ENCODE measurements around the gene FLT4. TPM values are rescaled to one million over a fixed set of nuclear protein-coding genes. Genes with fewer than 3 reads are reported as not detected.

Gene FLT4
- polyA plus RNA-seq, 1 donor from 2014 or later, result 0.04 TPM

- Histone ChIP-seq H3K9me3 (ENCODE audit: low read length) (no peaks in the 10 kb centered on the region), H3K36me3 (ENCODE audit: insufficient read depth, low read length) (no peaks in the 10 kb centered on the region), H2AFZ (ENCODE audit: low read depth, low read length) (no peak overlapping the region), H3K27ac (ENCODE audit: low read length) (no peak overlapping the region), H4K20me1 (ENCODE audit: insufficient read depth) (no peaks in the 10 kb centered on the region), H3K79me2 (replicated peaks; ENCODE audit: insufficient read depth, low read length) (no peaks in the 10 kb centered on the region), H3K27me3 (ENCODE audit: insufficient read depth, low read depth, low read length) (no peaks in the 10 kb centered on the region), H3K4me3 (ENCODE audit: low read length) (no peak overlapping the region), H3K4me2 (ENCODE audit: low read length) (no peak overlapping the region), H3K9ac (ENCODE audit: low read length) (no peak overlapping the region), H3K9me2 (ENCODE audit: insufficient read depth, low read length) (no peaks in the 10 kb centered on the region), H3F3A (ENCODE audit: insufficient read depth, low read length, poor library complexity, severe bottlenecking) (no peaks in the 10 kb centered on the region)
- TF ChIP-seq, protein P1, sequence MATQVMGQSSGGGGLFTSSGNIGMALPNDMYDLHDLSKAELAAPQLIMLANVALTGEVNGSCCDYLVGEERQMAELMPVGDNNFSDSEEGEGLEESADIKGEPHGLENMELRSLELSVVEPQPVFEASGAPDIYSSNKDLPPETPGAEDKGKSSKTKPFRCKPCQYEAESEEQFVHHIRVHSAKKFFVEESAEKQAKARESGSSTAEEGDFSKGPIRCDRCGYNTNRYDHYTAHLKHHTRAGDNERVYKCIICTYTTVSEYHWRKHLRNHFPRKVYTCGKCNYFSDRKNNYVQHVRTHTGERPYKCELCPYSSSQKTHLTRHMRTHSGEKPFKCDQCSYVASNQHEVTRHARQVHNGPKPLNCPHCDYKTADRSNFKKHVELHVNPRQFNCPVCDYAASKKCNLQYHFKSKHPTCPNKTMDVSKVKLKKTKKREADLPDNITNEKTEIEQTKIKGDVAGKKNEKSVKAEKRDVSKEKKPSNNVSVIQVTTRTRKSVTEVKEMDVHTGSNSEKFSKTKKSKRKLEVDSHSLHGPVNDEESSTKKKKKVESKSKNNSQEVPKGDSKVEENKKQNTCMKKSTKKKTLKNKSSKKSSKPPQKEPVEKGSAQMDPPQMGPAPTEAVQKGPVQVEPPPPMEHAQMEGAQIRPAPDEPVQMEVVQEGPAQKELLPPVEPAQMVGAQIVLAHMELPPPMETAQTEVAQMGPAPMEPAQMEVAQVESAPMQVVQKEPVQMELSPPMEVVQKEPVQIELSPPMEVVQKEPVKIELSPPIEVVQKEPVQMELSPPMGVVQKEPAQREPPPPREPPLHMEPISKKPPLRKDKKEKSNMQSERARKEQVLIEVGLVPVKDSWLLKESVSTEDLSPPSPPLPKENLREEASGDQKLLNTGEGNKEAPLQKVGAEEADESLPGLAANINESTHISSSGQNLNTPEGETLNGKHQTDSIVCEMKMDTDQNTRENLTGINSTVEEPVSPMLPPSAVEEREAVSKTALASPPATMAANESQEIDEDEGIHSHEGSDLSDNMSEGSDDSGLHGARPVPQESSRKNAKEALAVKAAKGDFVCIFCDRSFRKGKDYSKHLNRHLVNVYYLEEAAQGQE (IDR thresholded peaks at IDR 0.05; ENCODE audit: borderline replicate concordance), result no peak
- no peak for TF ChIP-seq POLR2AphosphoS5 (IDR thresholded peaks at IDR 0.05)
- TF ChIP-seq, protein P2, sequence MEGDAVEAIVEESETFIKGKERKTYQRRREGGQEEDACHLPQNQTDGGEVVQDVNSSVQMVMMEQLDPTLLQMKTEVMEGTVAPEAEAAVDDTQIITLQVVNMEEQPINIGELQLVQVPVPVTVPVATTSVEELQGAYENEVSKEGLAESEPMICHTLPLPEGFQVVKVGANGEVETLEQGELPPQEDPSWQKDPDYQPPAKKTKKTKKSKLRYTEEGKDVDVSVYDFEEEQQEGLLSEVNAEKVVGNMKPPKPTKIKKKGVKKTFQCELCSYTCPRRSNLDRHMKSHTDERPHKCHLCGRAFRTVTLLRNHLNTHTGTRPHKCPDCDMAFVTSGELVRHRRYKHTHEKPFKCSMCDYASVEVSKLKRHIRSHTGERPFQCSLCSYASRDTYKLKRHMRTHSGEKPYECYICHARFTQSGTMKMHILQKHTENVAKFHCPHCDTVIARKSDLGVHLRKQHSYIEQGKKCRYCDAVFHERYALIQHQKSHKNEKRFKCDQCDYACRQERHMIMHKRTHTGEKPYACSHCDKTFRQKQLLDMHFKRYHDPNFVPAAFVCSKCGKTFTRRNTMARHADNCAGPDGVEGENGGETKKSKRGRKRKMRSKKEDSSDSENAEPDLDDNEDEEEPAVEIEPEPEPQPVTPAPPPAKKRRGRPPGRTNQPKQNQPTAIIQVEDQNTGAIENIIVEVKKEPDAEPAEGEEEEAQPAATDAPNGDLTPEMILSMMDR (IDR thresholded peaks at IDR 0.05; ENCODE audit: poor library complexity, severe bottlenecking), result no peak
Observed at GRCh38 chr5:180598316-180598701, 51.1 kb downstream of the FLT4 start.

- Histone ChIP-seq H3K36me3 (ENCODE audit: insufficient read depth, low read length) (no peaks in the 10 kb centered on the region), H3F3A (ENCODE audit: insufficient read depth, low read length, poor library complexity, severe bottlenecking) (no peaks in the 10 kb centered on the region), H3K79me2 (replicated peaks; ENCODE audit: insufficient read depth, low read length) (no peaks in the 10 kb centered on the region), H3K9me2 (ENCODE audit: insufficient read depth, low read length) (no peaks in the 10 kb centered on the region), H4K20me1 (ENCODE audit: insufficient read depth) (no peaks in the 10 kb centered on the region), H3K27ac (ENCODE audit: low read length) (no peak overlapping the region), H2AFZ (ENCODE audit: low read depth, low read length) (no peak overlapping the region), H3K9me3 (ENCODE audit: low read length) (no peaks in the 10 kb centered on the region), H3K4me3 (ENCODE audit: low read length) (no peak overlapping the region), H3K4me2 (ENCODE audit: low read length) (no peak overlapping the region), H3K9ac (ENCODE audit: low read length) (no peak overlapping the region), H3K27me3 (ENCODE audit: insufficient read depth, low read depth, low read length) (peaks cover 11% of the 10 kb centered on the region)
- TF ChIP-seq, protein P2 (IDR thresholded peaks at IDR 0.05; ENCODE audit: poor library complexity, severe bottlenecking), result no peak
- TF ChIP-seq RAD21 (conservative IDR thresholded peaks at IDR 0.05) (no peak), MXI1 (conservative IDR thresholded peaks at IDR 0.05; ENCODE audit: poor library complexity, severe bottlenecking) (no peak), SMC3 (conservative IDR thresholded peaks at IDR 0.05; ENCODE audit: poor library complexity) (no peak), EZH2 (IDR thresholded peaks at IDR 0.05; ENCODE audit: borderline replicate concordance, insufficient read depth, low read length, poor library complexity, severe bottlenecking) (no peak), TAF1 (IDR thresholded peaks at IDR 0.05; ENCODE audit: low read depth) (no peak), EP300 (conservative IDR thresholded peaks at IDR 0.05; ENCODE audit: poor library complexity, severe bottlenecking) (no peak), POLR2AphosphoS5 (IDR thresholded peaks at IDR 0.05) (no peak)
- TF ChIP-seq, protein P1 (IDR thresholded peaks at IDR 0.05; ENCODE audit: borderline replicate concordance), result no peak
Observed at GRCh38 chr5:180596668-180597231, 52.6 kb downstream of the FLT4 start.
